Skin of body (tissue), 2 donors: ENCODE data around the gene ROBO1. TPM values are rescaled to one million over a fixed set of nuclear protein-coding genes. Genes with fewer than 3 reads are reported as not detected.

Experiments used
- DNase-seq: peaks from one replicate; lab custom pipeline; 2025; lab: John Stamatoyannopoulos, UW
- total RNA-seq: library from RNA; depleted of rRNA; stranded (reverse); fragments of >200 nt; gene quantifications from one replicate; pipeline ENCODE4 v1.2.3, GENCODE V29; 2014

The ROBO1 gene
- total RNA-seq, 1 donor from 2014 or later: 138 TPM

DNA sequence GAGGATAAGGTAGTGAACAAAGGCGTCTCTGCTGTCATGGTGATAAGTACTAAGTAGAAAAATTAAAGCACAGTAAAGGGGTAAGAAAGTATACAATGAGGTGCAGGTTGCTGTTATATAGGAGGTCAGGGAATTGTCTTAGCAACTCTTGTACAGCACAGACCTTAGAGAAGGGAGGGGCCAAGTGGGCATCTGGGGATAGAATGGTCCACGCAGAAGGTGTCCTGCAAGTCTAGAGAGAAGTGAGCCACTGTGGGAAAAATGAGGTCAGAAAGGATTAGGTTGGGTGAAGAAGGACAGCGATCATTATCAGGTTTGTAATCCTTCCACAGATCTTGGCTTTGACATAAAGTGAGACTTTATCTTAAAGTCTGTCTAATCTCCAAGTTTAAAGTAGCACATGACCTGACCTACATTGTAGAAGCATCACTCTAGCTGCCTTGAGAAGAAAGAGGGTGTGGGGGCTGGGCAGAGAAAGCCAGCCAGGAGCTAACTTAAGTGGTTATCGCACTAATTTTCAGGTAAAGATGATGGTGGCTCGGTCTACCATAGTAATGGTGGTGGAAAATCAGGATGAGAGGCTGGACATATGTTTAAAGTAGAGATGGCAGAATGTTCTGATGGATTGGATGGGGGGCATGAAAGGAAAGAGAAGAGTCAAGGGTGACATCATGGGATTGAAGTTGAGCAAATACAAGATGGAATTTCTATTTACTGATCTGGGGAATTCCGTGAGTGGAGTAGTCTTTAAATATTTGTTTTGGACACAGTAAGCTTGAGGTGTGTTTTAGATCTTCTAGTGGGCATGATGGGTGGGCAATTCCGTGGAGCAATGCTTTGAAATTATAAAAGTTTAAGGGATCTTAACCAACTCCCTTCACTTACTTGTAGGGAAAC is 919.2 kb downstream of the ROBO1 start:
- no peak for DNase-seq

GRCh38 chr3:78847603-78848002 is 920.2 kb downstream of the ROBO1 start:
- no peak for DNase-seq

GRCh38 chr3:78847203-78847602 is 920.6 kb downstream of the ROBO1 start:
- DNase-seq: no peak

GRCh38 chr3:78846718-78847117 is 921.1 kb downstream of the ROBO1 start:
- no peak for DNase-seq

- no peak for DNase-seq
These were observed 922.2 kb downstream of the ROBO1 start for GRCh38 chr3:78845605-78846004.

DNA sequence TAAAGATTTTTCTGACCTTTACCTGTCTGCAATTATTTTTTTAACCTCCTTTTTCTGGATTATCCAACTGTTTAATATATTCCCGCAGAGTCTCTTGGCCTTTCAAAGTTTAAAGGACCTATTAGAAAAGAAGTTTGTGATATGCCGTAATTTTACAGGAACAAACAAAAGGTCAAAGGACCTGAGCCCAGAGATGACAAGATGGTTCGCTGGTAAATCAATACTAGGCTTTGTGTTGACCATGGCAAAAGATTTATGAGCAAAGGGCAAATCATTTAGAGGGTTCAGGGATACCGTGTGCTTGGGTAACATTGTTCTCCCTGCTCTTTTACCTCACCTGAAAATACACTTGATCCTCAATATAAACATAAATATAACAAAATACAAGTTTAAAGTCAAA is 923.5 kb downstream of the ROBO1 start:
- DNase-seq: no peak

DNA sequence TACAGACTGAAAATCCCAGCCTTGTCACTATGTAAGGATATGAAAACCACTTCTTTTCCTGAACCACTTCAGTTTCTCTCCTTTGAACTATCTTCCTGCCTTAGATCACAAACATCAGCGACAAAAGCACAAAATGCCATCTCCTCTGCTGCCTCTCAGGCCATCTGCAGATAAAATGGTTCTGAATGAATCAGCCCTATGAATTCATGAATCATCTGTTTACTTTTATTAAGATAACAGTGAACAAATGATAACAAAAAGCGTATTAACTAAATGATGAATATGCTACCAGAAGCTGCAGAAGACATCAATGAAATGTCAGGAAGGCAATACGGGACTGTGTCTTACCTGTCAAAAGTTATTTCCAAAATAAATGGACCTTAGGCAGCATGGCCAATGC is 928.1 kb downstream of the ROBO1 start:
- DNase-seq: no peak

- no peak for DNase-seq
These were observed 929.4 kb downstream of the ROBO1 start for GRCh38 chr3:78838362-78838761.

DNA sequence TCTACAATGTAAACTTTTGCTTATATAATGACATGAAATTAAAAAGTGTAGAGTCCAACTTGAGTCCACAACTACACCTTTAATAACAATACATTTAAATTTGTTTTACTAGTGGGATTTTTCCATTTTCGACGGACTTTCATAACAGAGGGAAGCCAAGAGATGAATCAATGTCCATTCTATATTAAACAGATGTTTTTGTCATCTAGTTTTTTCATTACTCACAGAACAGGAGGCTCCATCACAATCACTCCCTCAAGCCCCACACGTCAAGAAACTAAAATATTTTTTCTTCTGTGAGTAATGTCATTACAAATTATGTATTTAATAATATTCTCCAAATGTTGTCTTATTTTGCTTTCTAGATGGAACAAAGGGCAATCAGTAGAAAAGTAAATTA is 932.9 kb downstream of the ROBO1 start:
- DNase-seq: no peak

GRCh38 chr3:78832785-78833204 is 935.0 kb downstream of the ROBO1 start:
- no peak for DNase-seq

DNA sequence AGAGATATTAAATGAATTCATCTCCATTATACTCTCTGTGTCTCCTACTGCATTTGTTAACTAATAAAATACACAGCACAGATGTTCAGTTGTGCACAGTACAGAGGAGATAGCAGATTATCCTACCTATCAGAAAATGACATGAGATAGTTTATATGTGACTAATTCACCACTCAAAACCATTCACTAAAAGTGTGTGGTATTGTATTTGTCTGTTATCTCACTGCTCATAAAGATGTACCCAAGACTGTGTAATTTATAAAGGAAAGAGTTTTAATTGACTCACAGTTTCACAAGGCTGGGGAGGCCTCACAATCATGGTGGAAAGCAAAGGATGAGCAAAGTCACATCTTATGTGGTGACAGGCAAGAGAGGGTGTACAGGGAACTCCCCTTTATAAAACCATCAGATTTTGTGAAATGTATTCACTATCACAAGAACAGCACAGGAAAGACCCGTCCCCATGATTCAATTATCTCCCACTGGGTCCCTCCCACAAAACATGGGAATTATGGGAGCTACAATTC is 936.3 kb downstream of the ROBO1 start:
- no peak for DNase-seq

DNA sequence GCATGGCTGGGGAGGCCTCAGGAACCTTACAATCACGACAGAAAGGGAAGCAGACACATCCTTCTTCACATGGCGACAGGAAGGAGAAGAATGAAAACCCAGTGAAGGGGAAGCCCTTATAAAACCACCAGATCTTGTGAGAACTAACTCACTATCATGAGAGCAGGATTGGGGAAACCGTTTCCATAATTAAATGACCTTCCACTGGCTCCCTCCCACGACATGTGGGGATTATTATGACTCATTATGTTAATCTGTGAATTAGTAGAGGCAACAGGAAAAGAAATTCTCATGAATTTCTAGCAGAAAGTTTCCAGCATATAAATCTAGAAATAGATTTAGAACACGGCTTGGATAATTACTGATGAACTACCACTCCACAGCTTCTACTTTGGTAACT is 937.3 kb downstream of the ROBO1 start:
- DNase-seq: no peak

- no peak for DNase-seq
These were observed 940.2 kb downstream of the ROBO1 start for GRCh38 chr3:78827618-78828017.

- no peak for DNase-seq
These were observed 942.0 kb downstream of the ROBO1 start for GRCh38 chr3:78825858-78826215.

- no peak for DNase-seq
These were observed 942.5 kb downstream of the ROBO1 start for GRCh38 chr3:78825118-78825857.

DNA sequence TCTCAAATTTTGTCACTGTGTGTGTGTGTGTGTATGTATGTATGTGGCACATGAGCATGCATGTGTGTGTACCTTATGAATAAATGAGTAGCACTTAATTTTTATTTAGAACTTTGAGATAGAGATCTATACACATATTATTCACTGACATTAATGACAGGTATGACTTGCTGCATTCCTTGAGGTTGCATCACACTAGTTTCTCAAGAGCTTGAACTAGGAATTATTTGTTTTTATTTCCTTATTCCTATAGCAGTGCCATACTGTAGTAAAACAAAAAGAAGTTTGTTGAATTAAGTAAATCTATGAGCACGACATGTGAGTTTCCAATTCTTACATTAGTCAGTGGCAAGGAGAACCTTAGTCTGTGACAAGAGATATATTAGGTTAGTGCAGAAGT is 943.9 kb downstream of the ROBO1 start:
- DNase-seq: no peak

GRCh38 chr3:78823434-78823833 is 944.4 kb downstream of the ROBO1 start:
- no peak for DNase-seq

GRCh38 chr3:78822726-78823125 is 945.1 kb downstream of the ROBO1 start:
- peak; percentile 86 for DNase-seq

GRCh38 chr3:78820542-78820941 is 947.3 kb downstream of the ROBO1 start:
- peak; percentile 31 for DNase-seq

DNA sequence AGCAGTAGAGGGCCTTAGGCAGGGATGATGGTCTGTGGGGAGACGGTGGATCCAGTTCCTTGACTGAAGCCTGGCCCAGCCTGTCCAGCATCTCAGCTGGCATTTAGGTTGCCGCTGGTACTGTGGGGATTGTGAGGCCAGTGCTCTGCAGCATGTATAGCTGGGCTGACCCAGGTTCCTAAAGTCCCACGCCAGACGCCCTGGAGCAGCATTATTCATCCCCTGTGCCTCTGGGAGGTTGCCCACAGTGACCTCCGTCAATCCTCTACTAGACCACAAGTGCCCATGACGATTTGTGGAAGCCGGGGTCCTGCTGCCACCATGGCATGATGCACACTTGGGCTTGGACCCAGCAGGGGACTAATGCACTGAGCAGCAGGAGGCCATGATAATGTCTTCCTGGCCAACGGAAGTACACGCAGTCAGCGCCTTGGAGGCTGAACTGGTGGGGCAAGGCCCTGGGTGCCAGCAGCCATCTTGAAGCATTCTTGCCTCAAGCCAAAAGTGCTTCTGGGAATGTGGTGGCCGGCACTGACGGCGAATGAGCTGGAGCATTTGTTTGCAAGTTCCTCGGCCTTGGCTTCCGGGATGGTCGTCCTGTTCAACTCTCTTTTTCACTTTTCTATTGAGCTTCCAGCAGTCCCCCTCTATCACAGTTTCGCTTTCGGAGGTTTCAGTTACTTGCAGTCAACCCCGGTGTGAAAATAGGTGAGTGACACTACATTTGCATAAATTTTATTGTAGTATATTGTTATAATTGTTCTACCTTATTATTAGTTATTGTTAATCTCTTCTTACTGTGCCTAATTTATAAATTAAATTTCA is 949.4 kb downstream of the ROBO1 start:
- DNase-seq: no peak

DNA sequence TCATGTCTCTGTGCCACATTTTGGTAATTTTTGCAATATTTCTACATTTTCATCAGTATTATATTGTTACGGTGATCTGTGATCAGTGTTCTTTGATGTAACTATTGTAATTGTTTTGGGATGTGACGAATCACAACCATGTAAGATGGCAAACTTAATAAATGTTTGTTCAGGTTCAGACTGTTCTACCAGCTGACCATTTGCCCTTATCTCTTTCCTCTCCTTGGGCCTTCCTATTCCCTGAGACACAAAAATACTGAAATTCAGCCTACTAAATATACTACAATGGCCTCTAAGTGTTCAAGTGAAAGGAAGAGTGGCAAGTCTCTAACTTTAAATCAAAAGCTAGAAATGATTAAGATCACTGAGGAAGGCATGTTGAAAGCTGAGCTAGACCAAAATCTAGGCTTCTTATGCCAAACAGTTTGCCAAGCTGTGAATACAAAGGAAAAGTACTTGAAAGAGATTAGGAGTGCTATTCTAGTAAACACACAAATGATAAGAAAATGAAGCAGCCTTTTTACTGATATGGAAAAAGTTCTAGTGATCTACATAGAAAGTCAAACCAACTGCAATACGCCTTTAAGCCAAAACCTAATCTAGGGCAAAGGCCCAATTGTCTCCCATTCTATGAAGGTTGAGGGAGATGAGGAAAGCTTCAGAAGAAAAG is 952.8 kb downstream of the ROBO1 start:
- no peak for DNase-seq
